ENCODE measurements around the gene GDF9.

Gene GDF9

DNA sequence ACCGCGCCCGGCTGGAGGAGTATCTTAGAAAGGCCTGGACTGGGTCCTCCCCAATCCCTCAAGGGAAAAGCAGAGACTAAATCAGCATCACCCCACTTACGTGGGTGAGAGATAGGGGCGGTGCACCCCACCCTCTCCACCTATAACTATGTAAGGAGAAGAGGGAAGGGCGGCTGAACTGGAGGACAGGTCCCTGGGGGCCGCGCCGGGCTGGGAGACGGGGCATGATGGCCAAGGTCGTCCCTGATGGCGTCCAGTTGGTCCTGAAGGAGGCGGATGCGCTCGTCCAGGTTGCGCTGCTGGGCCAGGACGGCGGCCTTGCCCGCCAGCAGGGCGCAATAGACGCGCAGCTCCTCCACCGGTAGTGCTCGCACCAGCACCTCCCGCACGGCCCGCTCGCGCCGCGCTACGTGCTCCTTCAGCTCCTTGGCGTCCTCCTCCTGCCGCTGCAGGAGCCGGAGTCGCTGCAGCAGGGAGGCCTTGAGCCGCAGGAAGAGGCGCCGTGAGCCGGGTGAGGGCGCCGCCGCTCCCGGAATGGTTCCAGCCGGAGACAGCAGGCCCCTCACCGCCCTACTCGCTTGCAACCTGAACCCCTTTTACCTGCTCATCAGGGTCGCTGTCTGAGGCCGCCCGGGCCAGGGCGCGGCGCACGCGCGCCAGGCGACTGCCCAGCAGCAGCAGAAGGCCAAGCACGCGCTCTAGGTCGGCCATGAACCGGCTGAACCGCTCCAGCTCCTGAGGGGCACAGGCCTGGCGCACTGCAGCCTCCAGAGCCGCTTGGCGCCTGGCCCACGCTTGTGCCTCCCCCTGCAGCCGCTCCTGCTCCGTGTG, 43.4 kb downstream of the GDF9 start:
- H3K27ac ChIP-seq (replicated peaks) = no peak overlapping the region
- no peak for DNase-seq (ENCODE audit: low read depth in 1 of 2, low spot score in 1 of 2)
- H3K4me3 ChIP-seq (replicated peaks; ENCODE audit: insufficient read depth, low read length) = peak overlapping the region; percentile 31
- peaks cover 2% of the 10 kb centered on the region for H3K27me3 ChIP-seq (ENCODE audit: insufficient read depth, poor library complexity, severe bottlenecking)
- TF ChIP-seq GABPA (IDR thresholded peaks at IDR 0.05; ENCODE audit: low read depth) (no peak), POLR2AphosphoS5 (IDR thresholded peaks at IDR 0.05; ENCODE audit: low read depth) (no peak), SPI1 (IDR thresholded peaks at IDR 0.05; ENCODE audit: borderline replicate concordance, low read depth) (no peak)
- TF ChIP-seq, protein P1, sequence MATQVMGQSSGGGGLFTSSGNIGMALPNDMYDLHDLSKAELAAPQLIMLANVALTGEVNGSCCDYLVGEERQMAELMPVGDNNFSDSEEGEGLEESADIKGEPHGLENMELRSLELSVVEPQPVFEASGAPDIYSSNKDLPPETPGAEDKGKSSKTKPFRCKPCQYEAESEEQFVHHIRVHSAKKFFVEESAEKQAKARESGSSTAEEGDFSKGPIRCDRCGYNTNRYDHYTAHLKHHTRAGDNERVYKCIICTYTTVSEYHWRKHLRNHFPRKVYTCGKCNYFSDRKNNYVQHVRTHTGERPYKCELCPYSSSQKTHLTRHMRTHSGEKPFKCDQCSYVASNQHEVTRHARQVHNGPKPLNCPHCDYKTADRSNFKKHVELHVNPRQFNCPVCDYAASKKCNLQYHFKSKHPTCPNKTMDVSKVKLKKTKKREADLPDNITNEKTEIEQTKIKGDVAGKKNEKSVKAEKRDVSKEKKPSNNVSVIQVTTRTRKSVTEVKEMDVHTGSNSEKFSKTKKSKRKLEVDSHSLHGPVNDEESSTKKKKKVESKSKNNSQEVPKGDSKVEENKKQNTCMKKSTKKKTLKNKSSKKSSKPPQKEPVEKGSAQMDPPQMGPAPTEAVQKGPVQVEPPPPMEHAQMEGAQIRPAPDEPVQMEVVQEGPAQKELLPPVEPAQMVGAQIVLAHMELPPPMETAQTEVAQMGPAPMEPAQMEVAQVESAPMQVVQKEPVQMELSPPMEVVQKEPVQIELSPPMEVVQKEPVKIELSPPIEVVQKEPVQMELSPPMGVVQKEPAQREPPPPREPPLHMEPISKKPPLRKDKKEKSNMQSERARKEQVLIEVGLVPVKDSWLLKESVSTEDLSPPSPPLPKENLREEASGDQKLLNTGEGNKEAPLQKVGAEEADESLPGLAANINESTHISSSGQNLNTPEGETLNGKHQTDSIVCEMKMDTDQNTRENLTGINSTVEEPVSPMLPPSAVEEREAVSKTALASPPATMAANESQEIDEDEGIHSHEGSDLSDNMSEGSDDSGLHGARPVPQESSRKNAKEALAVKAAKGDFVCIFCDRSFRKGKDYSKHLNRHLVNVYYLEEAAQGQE (IDR thresholded peaks at IDR 0.05; ENCODE audit: insufficient replicate concordance, low read depth) = no peak
- TF ChIP-seq, protein P2, sequence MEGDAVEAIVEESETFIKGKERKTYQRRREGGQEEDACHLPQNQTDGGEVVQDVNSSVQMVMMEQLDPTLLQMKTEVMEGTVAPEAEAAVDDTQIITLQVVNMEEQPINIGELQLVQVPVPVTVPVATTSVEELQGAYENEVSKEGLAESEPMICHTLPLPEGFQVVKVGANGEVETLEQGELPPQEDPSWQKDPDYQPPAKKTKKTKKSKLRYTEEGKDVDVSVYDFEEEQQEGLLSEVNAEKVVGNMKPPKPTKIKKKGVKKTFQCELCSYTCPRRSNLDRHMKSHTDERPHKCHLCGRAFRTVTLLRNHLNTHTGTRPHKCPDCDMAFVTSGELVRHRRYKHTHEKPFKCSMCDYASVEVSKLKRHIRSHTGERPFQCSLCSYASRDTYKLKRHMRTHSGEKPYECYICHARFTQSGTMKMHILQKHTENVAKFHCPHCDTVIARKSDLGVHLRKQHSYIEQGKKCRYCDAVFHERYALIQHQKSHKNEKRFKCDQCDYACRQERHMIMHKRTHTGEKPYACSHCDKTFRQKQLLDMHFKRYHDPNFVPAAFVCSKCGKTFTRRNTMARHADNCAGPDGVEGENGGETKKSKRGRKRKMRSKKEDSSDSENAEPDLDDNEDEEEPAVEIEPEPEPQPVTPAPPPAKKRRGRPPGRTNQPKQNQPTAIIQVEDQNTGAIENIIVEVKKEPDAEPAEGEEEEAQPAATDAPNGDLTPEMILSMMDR (IDR thresholded peaks at IDR 0.05; ENCODE audit: insufficient read depth, low read length) = no peak

DNA sequence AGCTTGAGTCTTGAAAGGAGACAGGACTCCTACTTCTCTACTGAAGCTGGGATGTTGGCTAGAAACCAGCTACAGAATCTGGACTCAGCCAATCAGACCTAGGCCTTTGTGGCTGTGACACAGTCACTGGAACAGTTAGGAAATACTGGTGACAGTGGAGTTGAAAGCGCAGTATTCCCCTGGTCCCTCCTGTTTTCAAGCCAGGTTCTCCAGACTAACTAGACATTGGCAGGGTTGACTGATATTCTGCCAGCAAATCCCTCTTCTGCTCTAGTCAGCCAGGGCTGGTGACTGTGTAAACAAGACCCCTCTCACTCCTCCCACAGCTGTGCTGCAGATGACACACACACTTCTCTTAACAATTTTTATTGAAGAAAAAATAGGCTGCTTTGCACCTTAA, 44.5 kb downstream of the GDF9 start:
- no peak for DNase-seq (ENCODE audit: low read depth in 1 of 2, low spot score in 1 of 2)
- Histone ChIP-seq H3K27me3 (ENCODE audit: insufficient read depth, poor library complexity, severe bottlenecking) (peaks cover 2% of the 10 kb centered on the region), H3K4me3 (replicated peaks; ENCODE audit: insufficient read depth, low read length) (no peak overlapping the region), H3K27ac (replicated peaks) (no peak overlapping the region)
- TF ChIP-seq GABPA (IDR thresholded peaks at IDR 0.05; ENCODE audit: low read depth) = no peak
- TF ChIP-seq, protein P1 (IDR thresholded peaks at IDR 0.05; ENCODE audit: insufficient replicate concordance, low read depth) = no peak
- TF ChIP-seq, protein P2 (IDR thresholded peaks at IDR 0.05; ENCODE audit: insufficient read depth, low read length) = no peak

DNA sequence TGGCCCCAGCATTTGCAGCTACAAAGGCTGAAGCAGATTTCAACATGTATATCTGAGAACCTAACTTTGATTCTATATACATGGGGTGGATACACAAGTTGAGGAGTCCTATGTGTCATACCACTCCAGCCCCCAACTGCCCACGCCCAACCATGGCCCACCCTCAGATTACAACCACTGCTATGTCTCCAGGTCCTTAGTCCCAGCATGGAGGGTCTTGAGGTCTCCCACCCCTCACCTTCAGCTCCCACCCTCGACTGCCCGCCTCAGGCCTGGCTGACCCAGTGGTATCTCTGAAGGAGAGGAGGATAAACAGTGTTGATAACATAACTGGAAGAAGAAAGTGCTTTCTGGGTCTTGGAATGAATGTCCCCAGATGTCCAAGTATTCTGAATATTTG, 44.9 kb downstream of the GDF9 start:
- H3K4me3 ChIP-seq (replicated peaks; ENCODE audit: insufficient read depth, low read length) = no peak overlapping the region
- peaks cover 2% of the 10 kb centered on the region for H3K27me3 ChIP-seq (ENCODE audit: insufficient read depth, poor library complexity, severe bottlenecking)
- no peak for TF ChIP-seq POLR2AphosphoS5 (IDR thresholded peaks at IDR 0.05; ENCODE audit: low read depth)
- TF ChIP-seq, protein P1 (IDR thresholded peaks at IDR 0.05; ENCODE audit: insufficient replicate concordance, low read depth) = no peak
- no peak for TF ChIP-seq SPI1 (IDR thresholded peaks at IDR 0.05; ENCODE audit: borderline replicate concordance, low read depth)
- TF ChIP-seq, protein P2 (IDR thresholded peaks at IDR 0.05; ENCODE audit: insufficient read depth, low read length) = no peak
- TF ChIP-seq GABPA (IDR thresholded peaks at IDR 0.05; ENCODE audit: low read depth) = no peak
- DNase-seq (ENCODE audit: low read depth in 1 of 2, low spot score in 1 of 2) = no peak
- no peak overlapping the region for H3K27ac ChIP-seq (replicated peaks)
